Mesendoderm (in vitro differentiated cells): ENCODE measurements around the gene SELENOO.

ENCODE experiments used
- DNase-seq: peaks from one replicate; pipeline ENCODE4 v3.0.0; 2013
- H2AK5ac ChIP-seq: 2 replicates; pipeline ENCODE4 v1.6.1; 2013; ENCODE audit warnings: low read length, inconsistent platforms
- H2BK120ac ChIP-seq: 2 replicates; pipeline ENCODE4 v1.6.1; 2013; ENCODE audit warnings: low read depth, mild to moderate bottlenecking, low read length, moderate library complexity, mixed read lengths
- H2BK15ac ChIP-seq: replicated peaks from 2 replicates; pipeline ENCODE4 v1.6.1; 2013; ENCODE audit warnings: low read depth, mild to moderate bottlenecking, moderate library complexity
- H2BK5ac ChIP-seq: 2 replicates; pipeline ENCODE4 v1.6.1; 2013; ENCODE audit warnings: low read length, inconsistent platforms
- H3K18ac ChIP-seq: 2 replicates; pipeline ENCODE4 v1.6.1; 2013; ENCODE audit warnings: mild to moderate bottlenecking, low read length, mixed read lengths
- H3K23ac ChIP-seq: one replicate; pipeline ENCODE4 v1.6.1; 2013; ENCODE audit warnings: low read length
- H3K27ac ChIP-seq: 2 replicates; pipeline ENCODE4 v1.5.1; 2013; ENCODE audit warnings: low read depth, mild to moderate bottlenecking, inconsistent platforms, low read length, moderate library complexity
- H3K27me3 ChIP-seq: 2 replicates; pipeline ENCODE4 v1.6.1; 2013; ENCODE audit warnings: low read length, control low read depth, mild to moderate bottlenecking, inconsistent platforms; ENCODE audit not compliant: insufficient read depth, poor library complexity
- H3K36me3 ChIP-seq: 2 replicates; pipeline ENCODE4 v1.6.1; 2013; ENCODE audit warnings: low read length, inconsistent platforms; ENCODE audit not compliant: control insufficient read depth, insufficient read depth
- H3K4ac ChIP-seq: one replicate; pipeline ENCODE4 v1.6.1; 2013; ENCODE audit warnings: low read depth, mild to moderate bottlenecking, low read length, moderate library complexity
- H3K4me1 ChIP-seq: 2 replicates; pipeline ENCODE4 v1.6.1; 2013; ENCODE audit warnings: low read depth, low read length, inconsistent platforms; ENCODE audit not compliant: control insufficient read depth
- H3K4me2 ChIP-seq: 2 replicates; pipeline ENCODE4 v1.6.1; 2013; ENCODE audit warnings: low read length
- H3K4me3 ChIP-seq: 2 replicates; pipeline ENCODE4 v1.5.1; 2013; ENCODE audit warnings: mild to moderate bottlenecking, low read length
- H3K56ac ChIP-seq: one replicate; pipeline ENCODE4 v1.6.1; 2013; ENCODE audit warnings: low read length
- H3K79me1 ChIP-seq: 2 replicates; pipeline ENCODE4 v1.6.1; 2013; ENCODE audit warnings: low read length, inconsistent platforms
- H3K79me2 ChIP-seq: 2 replicates; pipeline ENCODE4 v1.6.1; 2013; ENCODE audit warnings: mild to moderate bottlenecking, low read length; ENCODE audit not compliant: control insufficient read depth, insufficient read depth
- H3K9ac ChIP-seq: 2 replicates; pipeline ENCODE4 v1.6.1; 2013; ENCODE audit warnings: low read length, inconsistent platforms
- H4K5ac ChIP-seq: one replicate; pipeline ENCODE4 v1.6.1; 2013; ENCODE audit warnings: low read length
- H4K8ac ChIP-seq: one replicate; pipeline ENCODE4 v1.6.1; 2013; ENCODE audit warnings: low read depth, mild to moderate bottlenecking, control low read depth, low read length, moderate library complexity
- WGBS: extraction: QIAGEN DNeasy Blood & Tissue Kit; methylation state at CpG from one replicate; pipeline ENCODE4 v1.1.7; 2013; ENCODE audit warnings: low lambda C conversion rate, missing lambda C conversion rate; ENCODE audit not compliant: insufficient coverage; ENCODE audit errors: extremely low coverage; 5-methylcytosine and 5-hydroxymethylcytosine counted together

The SELENOO gene

GRCh38 chr22:50219800-50220602 is 19.2 kb downstream of the SELENOO start:
- Histone ChIP-seq H3K36me3 (peaks cover 3% of the 10 kb centered on the region), H3K9ac (no peak overlapping the region), H3K23ac (no peak overlapping the region), H3K79me2 (no peaks in the 10 kb centered on the region), H3K4ac (no peak overlapping the region), H2AK5ac (no peak overlapping the region), H4K8ac (no peak overlapping the region), H3K79me1 (no peaks in the 10 kb centered on the region), H2BK15ac (no peak overlapping the region), H3K56ac (no peak overlapping the region), H3K4me3 (no peak overlapping the region), H4K5ac (no peak overlapping the region), H2BK5ac (no peak overlapping the region), H2BK120ac (no peak overlapping the region), H3K4me1 (no peaks in the 10 kb centered on the region), H3K4me2 (no peak overlapping the region), H3K18ac (no peak overlapping the region), H3K27ac (no peak overlapping the region), H3K27me3 (no peaks in the 10 kb centered on the region)
- DNase-seq: no peak
- WGBS: no CpG with 5 or more reads among the region's 25 CpGs

DNA sequence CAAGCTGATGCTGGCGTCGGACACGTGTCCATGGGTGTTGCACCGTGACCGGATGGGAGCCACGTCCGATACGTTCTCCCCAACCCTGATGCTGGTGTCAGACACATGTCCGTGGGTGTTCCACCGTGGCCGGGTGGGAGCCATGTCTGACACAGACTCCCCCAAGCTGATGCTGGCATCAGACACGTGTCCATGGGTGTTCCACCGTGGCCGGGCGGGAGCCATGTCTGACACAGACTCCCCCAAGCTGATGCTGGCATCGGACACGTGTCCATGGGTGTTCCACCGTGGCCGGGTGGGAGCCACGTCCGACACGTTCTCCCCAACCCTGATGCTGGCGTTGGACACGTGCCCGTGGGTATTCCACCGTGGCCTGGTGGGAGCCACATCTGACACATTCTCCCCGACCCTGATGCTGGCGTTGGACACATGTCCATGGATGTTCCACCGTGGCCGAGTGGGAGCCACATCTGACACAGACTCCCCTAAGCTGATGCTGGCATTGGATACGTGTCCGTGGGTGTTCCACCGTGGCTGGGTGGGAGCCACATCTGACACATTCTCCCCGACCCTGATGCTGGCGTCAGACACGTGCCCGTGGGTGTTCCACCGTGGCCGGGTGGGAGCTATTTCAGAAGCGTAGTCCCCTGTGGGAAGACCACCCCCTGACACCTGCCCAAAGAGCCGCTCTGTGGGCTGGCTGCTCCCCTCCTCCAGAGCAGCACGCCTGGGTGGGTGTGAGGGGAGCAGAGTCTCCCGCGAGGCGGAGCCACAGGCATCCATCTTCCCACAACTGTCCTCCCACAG is 20.0 kb downstream of the SELENOO start:
- H3K27ac ChIP-seq: no peak overlapping the region
- no peak overlapping the region for H3K56ac ChIP-seq
- no peaks in the 10 kb centered on the region for H3K79me1 ChIP-seq
- H3K79me2 ChIP-seq: no peaks in the 10 kb centered on the region
- no peaks in the 10 kb centered on the region for H3K4me1 ChIP-seq
- no peak overlapping the region for H2AK5ac ChIP-seq
- H3K4me2 ChIP-seq: no peak overlapping the region
- no peak overlapping the region for H4K5ac ChIP-seq
- H3K18ac ChIP-seq: no peak overlapping the region
- no peak overlapping the region for H4K8ac ChIP-seq
- H2BK120ac ChIP-seq: no peak overlapping the region
- no peak overlapping the region for H2BK5ac ChIP-seq
- no peaks in the 10 kb centered on the region for H3K27me3 ChIP-seq
- no peak overlapping the region for H3K4me3 ChIP-seq
- H2BK15ac ChIP-seq: no peak overlapping the region
- DNase-seq: no peak
- no peak overlapping the region for H3K23ac ChIP-seq
- WGBS: no CpG with 5 or more reads among the region's 45 CpGs
- no peak overlapping the region for H3K9ac ChIP-seq
- H3K36me3 ChIP-seq: peaks cover 2% of the 10 kb centered on the region
- H3K4ac ChIP-seq: no peak overlapping the region

DNA sequence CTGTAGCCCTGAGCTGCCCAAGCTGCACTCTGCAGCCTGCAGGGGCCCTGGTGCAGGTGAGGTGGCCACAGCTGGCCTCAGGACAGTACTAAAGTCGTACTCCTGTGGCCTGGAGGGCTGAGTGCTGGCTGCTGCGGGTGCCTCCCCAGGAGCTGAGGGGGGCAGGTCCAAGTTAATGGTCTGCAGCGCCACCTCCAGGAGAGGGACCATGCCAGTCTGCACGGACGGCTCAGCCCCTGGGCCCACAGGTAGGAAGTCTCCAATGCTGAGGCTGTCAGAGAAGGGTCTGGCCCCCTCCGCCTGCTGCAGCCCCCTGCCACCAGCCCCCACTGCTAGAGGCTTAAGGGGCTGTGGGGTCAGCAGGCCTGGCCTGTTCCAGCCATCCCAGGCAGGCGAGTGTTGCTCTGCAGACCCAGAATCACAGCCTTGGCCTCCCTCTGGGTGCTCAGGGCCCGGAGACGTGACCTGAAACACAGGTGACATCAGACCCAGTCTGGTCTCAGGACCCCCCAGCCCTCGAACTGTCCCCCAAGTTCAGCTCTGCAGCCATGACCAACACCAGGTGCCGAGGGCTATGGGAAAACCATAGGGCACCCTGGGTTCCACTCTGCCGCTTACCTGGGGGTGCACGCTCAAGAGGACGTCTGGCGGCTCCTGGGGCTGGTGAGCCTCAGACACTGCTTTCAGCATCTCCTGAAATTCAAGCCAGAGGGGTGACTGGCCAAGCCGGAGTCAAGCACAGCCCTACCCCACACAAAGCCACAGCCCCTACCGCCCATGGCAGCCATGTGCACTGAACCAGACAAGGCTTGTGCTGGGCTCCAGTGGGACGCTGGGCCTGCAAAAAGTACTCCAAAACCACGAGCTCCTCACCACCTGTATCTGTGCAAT is 20.8 kb downstream of the SELENOO start:
- Histone ChIP-seq H2BK5ac (no peak overlapping the region), H3K36me3 (peaks cover 2% of the 10 kb centered on the region), H3K23ac (no peak overlapping the region), H3K9ac (no peak overlapping the region), H2AK5ac (no peak overlapping the region), H4K8ac (no peak overlapping the region), H3K56ac (no peak overlapping the region), H3K4me2 (no peak overlapping the region), H3K79me1 (no peaks in the 10 kb centered on the region), H3K79me2 (no peaks in the 10 kb centered on the region), H2BK120ac (no peak overlapping the region), H3K4me1 (no peaks in the 10 kb centered on the region), H4K5ac (no peak overlapping the region), H3K27ac (no peak overlapping the region), H3K18ac (no peak overlapping the region), H3K27me3 (no peaks in the 10 kb centered on the region), H3K4ac (no peak overlapping the region), H3K4me3 (no peak overlapping the region), H2BK15ac (no peak overlapping the region)
- no CpG with 5 or more reads among the region's 19 CpGs for WGBS
- no peak for DNase-seq

DNA sequence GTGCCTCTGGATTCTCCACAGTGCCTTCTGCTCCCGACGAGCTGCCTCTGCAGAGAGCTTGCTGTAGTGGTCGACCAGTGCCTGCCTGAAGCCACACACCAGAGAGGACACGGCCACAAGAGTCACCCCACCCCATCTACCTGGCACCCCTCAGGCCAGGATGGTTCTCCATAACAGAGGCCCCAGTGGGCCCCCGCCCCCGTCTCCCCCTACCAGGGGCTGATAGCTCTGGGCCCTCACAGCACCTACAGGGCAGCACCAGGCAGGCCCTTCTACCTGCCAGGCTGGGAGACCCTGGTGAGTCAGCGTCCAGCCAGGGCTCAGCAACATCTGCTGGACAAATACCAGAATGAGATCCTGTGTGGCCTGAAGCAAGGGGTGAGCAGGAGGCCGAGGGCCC is 21.7 kb downstream of the SELENOO start:
- no peak overlapping the region for H3K23ac ChIP-seq
- no peak overlapping the region for H2AK5ac ChIP-seq
- no peak overlapping the region for H3K18ac ChIP-seq
- H3K79me1 ChIP-seq: no peaks in the 10 kb centered on the region
- no peak overlapping the region for H2BK15ac ChIP-seq
- H4K8ac ChIP-seq: no peak overlapping the region
- no peaks in the 10 kb centered on the region for H3K27me3 ChIP-seq
- H2BK120ac ChIP-seq: no peak overlapping the region
- no peak overlapping the region for H3K56ac ChIP-seq
- no peak overlapping the region for H3K4ac ChIP-seq
- H3K79me2 ChIP-seq: no peaks in the 10 kb centered on the region
- no peak overlapping the region for H3K27ac ChIP-seq
- no peak overlapping the region for H3K4me2 ChIP-seq
- no peaks in the 10 kb centered on the region for H3K36me3 ChIP-seq
- H2BK5ac ChIP-seq: no peak overlapping the region
- no peak overlapping the region for H3K4me3 ChIP-seq
- no peak overlapping the region for H3K9ac ChIP-seq
- DNase-seq: no peak
- no peaks in the 10 kb centered on the region for H3K4me1 ChIP-seq
- no CpG with 5 or more reads among the region's 8 CpGs for WGBS
- no peak overlapping the region for H4K5ac ChIP-seq

DNA sequence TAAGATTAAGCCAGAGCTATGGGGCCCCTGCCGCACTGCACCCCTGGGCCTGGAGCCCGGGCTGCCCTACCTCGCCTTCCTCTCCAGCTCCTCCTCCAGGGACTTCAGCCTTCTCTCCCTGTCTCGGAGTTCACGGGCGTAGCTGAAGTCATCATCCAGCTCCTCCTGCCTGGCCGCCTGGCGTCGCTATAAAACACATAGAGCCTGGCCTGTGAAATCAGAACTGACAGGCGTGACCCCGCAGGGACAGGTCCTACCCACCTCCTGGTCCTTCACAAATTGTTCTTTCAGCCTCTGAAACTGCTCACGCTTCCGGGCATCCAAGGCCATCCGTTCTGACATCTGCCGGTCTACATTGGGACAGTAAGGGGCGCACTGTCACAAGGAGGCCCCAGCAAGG is 23.3 kb downstream of the SELENOO start:
- Histone ChIP-seq H3K18ac (no peak overlapping the region), H2BK120ac (no peak overlapping the region), H3K27ac (no peak overlapping the region), H3K79me2 (no peaks in the 10 kb centered on the region), H4K8ac (no peak overlapping the region), H3K4me2 (no peak overlapping the region), H3K23ac (no peak overlapping the region), H3K4me3 (no peak overlapping the region), H3K79me1 (no peaks in the 10 kb centered on the region), H3K36me3 (no peaks in the 10 kb centered on the region), H4K5ac (no peak overlapping the region), H3K9ac (no peak overlapping the region), H3K4me1 (no peaks in the 10 kb centered on the region), H2BK15ac (no peak overlapping the region), H3K56ac (no peak overlapping the region), H3K4ac (no peak overlapping the region), H2BK5ac (no peak overlapping the region), H2AK5ac (no peak overlapping the region), H3K27me3 (no peaks in the 10 kb centered on the region)
- no CpG with 5 or more reads among the region's 16 CpGs for WGBS
- no peak for DNase-seq
